ENCODE results near the gene LRRTM2.

DNA sequence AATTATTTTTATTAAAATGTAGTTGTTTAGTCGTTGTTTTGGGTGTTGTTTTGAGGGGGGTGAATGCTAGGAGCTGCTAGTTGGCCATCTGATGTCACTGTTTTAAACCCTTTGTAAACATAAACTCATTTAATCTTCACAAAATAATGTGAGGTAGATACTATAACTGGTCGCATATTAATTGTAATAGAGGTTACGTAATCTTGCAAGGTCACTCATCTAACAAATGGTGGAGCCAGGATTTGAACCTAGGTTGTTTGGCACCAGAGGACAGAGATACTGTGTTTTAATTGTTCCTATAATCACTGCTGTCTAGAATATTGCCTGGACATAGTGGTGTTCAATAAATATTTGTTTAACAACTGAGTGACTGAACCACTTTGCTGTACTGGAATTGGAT, 54.4 kb downstream of the LRRTM2 start:
- TF ChIP-seq CTCF (IDR thresholded peaks at IDR 0.05 in 4 of 5, conservative IDR thresholded peaks at IDR 0.05 in 1 of 5), result no peak
- TF ChIP-seq POLR2A (IDR thresholded peaks at IDR 0.05), result no peak

Data from gastrocnemius medialis (tissue), 4 donors.